ENCODE results near the gene MGST2. TPM values are rescaled to one million over a fixed set of nuclear protein-coding genes. Genes with fewer than 3 reads are reported as not detected.

Gene MGST2
- total and polyA plus RNA-seq, 10 of the 15 experiments (the other 5 are each of a cell fraction or from before 2014, with no cell fraction given) = 19.0 to 50.1 (median 30.6) TPM

DNA sequence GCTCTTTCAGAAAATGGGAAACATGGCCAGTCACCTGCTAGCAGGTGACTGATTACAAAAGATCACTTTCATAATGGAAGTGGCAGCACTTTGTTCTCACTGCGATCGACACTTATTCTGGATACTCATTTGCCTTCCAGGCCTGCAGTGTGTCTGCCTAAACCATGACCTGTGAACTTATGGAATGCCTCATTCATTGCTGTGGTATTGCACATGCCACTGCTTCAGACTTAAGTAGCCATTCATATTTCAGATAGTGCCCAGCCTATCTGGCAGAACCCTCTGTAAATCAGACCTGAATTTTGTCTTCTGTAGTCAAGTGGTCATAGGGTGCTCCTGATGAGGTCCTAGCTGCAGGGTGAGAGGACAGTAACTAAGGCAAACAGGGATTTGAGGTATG lies 23.3 kb upstream of the MGST2 start (continued):
- TF ChIP-seq, protein P1, sequence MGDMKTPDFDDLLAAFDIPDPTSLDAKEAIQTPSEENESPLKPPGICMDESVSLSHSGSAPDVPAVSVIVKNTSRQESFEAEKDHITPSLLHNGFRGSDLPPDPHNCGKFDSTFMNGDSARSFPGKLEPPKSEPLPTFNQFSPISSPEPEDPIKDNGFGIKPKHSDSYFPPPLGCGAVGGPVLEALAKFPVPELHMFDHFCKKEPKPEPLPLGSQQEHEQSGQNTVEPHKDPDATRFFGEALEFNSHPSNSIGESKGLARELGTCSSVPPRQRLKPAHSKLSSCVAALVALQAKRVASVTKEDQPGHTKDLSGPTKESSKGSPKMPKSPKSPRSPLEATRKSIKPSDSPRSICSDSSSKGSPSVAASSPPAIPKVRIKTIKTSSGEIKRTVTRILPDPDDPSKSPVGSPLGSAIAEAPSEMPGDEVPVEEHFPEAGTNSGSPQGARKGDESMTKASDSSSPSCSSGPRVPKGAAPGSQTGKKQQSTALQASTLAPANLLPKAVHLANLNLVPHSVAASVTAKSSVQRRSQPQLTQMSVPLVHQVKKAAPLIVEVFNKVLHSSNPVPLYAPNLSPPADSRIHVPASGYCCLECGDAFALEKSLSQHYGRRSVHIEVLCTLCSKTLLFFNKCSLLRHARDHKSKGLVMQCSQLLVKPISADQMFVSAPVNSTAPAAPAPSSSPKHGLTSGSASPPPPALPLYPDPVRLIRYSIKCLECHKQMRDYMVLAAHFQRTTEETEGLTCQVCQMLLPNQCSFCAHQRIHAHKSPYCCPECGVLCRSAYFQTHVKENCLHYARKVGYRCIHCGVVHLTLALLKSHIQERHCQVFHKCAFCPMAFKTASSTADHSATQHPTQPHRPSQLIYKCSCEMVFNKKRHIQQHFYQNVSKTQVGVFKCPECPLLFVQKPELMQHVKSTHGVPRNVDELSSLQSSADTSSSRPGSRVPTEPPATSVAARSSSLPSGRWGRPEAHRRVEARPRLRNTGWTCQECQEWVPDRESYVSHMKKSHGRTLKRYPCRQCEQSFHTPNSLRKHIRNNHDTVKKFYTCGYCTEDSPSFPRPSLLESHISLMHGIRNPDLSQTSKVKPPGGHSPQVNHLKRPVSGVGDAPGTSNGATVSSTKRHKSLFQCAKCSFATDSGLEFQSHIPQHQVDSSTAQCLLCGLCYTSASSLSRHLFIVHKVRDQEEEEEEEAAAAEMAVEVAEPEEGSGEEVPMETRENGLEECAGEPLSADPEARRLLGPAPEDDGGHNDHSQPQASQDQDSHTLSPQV (IDR thresholded peaks at IDR 0.05) = no peak
- no peak for TF ChIP-seq BCL11A (IDR thresholded peaks at IDR 0.05; ENCODE audit: low read depth, low read length)
- no peak for TF ChIP-seq MTA3 (IDR thresholded peaks at IDR 0.05; ENCODE audit: borderline replicate concordance, low read length)
- no peak for TF ChIP-seq STAT3 (IDR thresholded peaks at IDR 0.05; ENCODE audit: low read depth, low read length)
- no peak for TF ChIP-seq LARP7 (IDR thresholded peaks at IDR 0.05)
- TF ChIP-seq, protein P2, sequence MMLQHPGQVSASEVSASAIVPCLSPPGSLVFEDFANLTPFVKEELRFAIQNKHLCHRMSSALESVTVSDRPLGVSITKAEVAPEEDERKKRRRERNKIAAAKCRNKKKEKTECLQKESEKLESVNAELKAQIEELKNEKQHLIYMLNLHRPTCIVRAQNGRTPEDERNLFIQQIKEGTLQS (IDR thresholded peaks at IDR 0.05; ENCODE audit: borderline replicate concordance, extremely low read depth, low read depth, low read length) = no peak
- no peak for TF ChIP-seq TBL1XR1 (IDR thresholded peaks at IDR 0.05; ENCODE audit: low read depth, low read length)
- TF ChIP-seq, protein P3, sequence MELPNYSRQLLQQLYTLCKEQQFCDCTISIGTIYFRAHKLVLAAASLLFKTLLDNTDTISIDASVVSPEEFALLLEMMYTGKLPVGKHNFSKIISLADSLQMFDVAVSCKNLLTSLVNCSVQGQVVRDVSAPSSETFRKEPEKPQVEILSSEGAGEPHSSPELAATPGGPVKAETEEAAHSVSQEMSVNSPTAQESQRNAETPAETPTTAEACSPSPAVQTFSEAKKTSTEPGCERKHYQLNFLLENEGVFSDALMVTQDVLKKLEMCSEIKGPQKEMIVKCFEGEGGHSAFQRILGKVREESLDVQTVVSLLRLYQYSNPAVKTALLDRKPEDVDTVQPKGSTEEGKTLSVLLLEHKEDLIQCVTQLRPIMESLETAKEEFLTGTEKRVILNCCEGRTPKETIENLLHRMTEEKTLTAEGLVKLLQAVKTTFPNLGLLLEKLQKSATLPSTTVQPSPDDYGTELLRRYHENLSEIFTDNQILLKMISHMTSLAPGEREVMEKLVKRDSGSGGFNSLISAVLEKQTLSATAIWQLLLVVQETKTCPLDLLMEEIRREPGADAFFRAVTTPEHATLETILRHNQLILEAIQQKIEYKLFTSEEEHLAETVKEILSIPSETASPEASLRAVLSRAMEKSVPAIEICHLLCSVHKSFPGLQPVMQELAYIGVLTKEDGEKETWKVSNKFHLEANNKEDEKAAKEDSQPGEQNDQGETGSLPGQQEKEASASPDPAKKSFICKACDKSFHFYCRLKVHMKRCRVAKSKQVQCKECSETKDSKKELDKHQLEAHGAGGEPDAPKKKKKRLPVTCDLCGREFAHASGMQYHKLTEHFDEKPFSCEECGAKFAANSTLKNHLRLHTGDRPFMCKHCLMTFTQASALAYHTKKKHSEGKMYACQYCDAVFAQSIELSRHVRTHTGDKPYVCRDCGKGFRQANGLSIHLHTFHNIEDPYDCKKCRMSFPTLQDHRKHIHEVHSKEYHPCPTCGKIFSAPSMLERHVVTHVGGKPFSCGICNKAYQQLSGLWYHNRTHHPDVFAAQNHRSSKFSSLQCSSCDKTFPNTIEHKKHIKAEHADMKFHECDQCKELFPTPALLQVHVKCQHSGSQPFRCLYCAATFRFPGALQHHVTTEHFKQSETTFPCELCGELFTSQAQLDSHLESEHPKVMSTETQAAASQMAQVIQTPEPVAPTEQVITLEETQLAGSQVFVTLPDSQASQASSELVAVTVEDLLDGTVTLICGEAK (IDR thresholded peaks at IDR 0.05; ENCODE audit: borderline replicate concordance) = no peak
- no peak for TF ChIP-seq TARDBP (IDR thresholded peaks at IDR 0.05; ENCODE audit: borderline replicate concordance)
- TF ChIP-seq HCFC1 (IDR thresholded peaks at IDR 0.05; ENCODE audit: low read length) = no peak
- TF ChIP-seq, protein P4, sequence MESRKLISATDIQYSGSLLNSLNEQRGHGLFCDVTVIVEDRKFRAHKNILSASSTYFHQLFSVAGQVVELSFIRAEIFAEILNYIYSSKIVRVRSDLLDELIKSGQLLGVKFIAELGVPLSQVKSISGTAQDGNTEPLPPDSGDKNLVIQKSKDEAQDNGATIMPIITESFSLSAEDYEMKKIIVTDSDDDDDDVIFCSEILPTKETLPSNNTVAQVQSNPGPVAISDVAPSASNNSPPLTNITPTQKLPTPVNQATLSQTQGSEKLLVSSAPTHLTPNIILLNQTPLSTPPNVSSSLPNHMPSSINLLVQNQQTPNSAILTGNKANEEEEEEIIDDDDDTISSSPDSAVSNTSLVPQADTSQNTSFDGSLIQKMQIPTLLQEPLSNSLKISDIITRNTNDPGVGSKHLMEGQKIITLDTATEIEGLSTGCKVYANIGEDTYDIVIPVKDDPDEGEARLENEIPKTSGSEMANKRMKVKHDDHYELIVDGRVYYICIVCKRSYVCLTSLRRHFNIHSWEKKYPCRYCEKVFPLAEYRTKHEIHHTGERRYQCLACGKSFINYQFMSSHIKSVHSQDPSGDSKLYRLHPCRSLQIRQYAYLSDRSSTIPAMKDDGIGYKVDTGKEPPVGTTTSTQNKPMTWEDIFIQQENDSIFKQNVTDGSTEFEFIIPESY (IDR thresholded peaks at IDR 0.05) = no peak
